SK-N-SH treated with all-trans-retinoic acid at 6 μM for 48 hours (cell line): ENCODE data around the gene CEP295NL.

ENCODE experiments used
- ATAC-seq: fragments of 200-7000 bp; cut with Tn5 transposase; 3 replicates; pipeline ENCODE4 v1.9.1; 2020; ENCODE audit warnings: mild to moderate bottlenecking, moderate library complexity
- ARNTL ChIP-seq: fragments of 450-650 bp; formaldehyde crosslinking; IDR thresholded peaks from 2 replicates; pipeline ENCODE4 v1.5.0; 2020; ENCODE audit warnings: low read depth, mild to moderate bottlenecking, moderate library complexity, borderline replicate concordance
- BACH2 ChIP-seq: fragments of 250-450 bp; sonication (Bioruptor Pico); IDR thresholded peaks from 2 replicates; pipeline ENCODE4 v1.9.0; 2021; ENCODE audit warnings: mild to moderate bottlenecking, borderline replicate concordance
- CSDC2 ChIP-seq: fragments of 250-450 bp; sonication (Bioruptor Pico); IDR thresholded peaks from 2 replicates; pipeline ENCODE4 v1.5.0; 2020; ENCODE audit warnings: mild to moderate bottlenecking, moderate library complexity
- ESRRG ChIP-seq: fragments of 250-450 bp; sonication (Bioruptor Pico); IDR thresholded peaks from 2 replicates; pipeline ENCODE4 v1.6.1; 2021; ENCODE audit warnings: mild to moderate bottlenecking
- GLIS3 ChIP-seq: fragments of 250-450 bp; sonication (Bioruptor Pico); IDR thresholded peaks from 2 replicates; pipeline ENCODE4 v1.5.0; 2020; ENCODE audit warnings: mild to moderate bottlenecking, moderate library complexity
- ISL1 ChIP-seq: fragments of 250-450 bp; sonication (Bioruptor Pico); IDR thresholded peaks from 2 replicates; pipeline ENCODE4 v2.1.2; 2022; ENCODE audit warnings: mild to moderate bottlenecking, moderate library complexity
- OSR1 ChIP-seq: fragments of 250-450 bp; sonication (Bioruptor Pico); IDR thresholded peaks from 2 replicates; pipeline ENCODE4 v1.8.0; 2022; ENCODE audit warnings: moderate library complexity, mild to moderate bottlenecking, inconsistent platforms
- RARB ChIP-seq: fragments of 250-450 bp; sonication (Bioruptor Pico); IDR thresholded peaks from 2 replicates; pipeline ENCODE4 v1.8.0; 2021; ENCODE audit warnings: mild to moderate bottlenecking, moderate library complexity
- SNAI2 ChIP-seq: fragments of 250-450 bp; sonication (Bioruptor Pico); IDR thresholded peaks from 2 replicates; pipeline ENCODE4 v1.5.0; 2020; ENCODE audit warnings: mild to moderate bottlenecking, moderate library complexity
- TCF4 ChIP-seq: fragments of 250-450 bp; sonication (Bioruptor Pico); IDR thresholded peaks from 2 replicates; pipeline ENCODE4 v1.8.0; 2021; ENCODE audit warnings: mild to moderate bottlenecking, moderate library complexity, borderline replicate concordance
- TOX ChIP-seq: fragments of 250-450 bp; sonication (Bioruptor Pico); IDR thresholded peaks from 2 replicates; pipeline ENCODE4 v1.8.0; 2021; ENCODE audit warnings: mild to moderate bottlenecking, moderate library complexity, borderline replicate concordance
- ZC3H10 ChIP-seq: fragments of 250-450 bp; sonication (Bioruptor Pico); IDR thresholded peaks from 2 replicates; pipeline ENCODE4 v1.5.1; 2021; ENCODE audit warnings: mild to moderate bottlenecking, moderate library complexity
- ZFP3 ChIP-seq: fragments of 250-450 bp; sonication (Bioruptor Pico); IDR thresholded peaks from 2 replicates; pipeline ENCODE4 v1.5.0; 2020; ENCODE audit warnings: mild to moderate bottlenecking, moderate library complexity
- ZNF565 ChIP-seq: fragments of 450-650 bp; formaldehyde crosslinking; conservative IDR thresholded peaks from 2 replicates; pipeline ENCODE4 v1.5.0; 2020; ENCODE audit warnings: low read depth, mild to moderate bottlenecking, moderate library complexity
- ZNF70 ChIP-seq: fragments of 450-650 bp; formaldehyde crosslinking; IDR thresholded peaks from 2 replicates; pipeline ENCODE4 v1.5.0; 2020; ENCODE audit warnings: mild to moderate bottlenecking, moderate library complexity
- TF ChIP-seq, protein P1 (sequence below): fragments of 250-450 bp; sonication (Bioruptor Pico); IDR thresholded peaks from 2 replicates; pipeline ENCODE4 v1.5.1; 2021; ENCODE audit warnings: mild to moderate bottlenecking, moderate library complexity
- TF ChIP-seq, protein P2 (sequence below): fragments of 250-450 bp; sonication (Bioruptor Pico); IDR thresholded peaks from 2 replicates; pipeline ENCODE4 v1.5.1; 2020; ENCODE audit warnings: low read depth, mild to moderate bottlenecking, moderate library complexity
- TF ChIP-seq, protein P3 (sequence below): fragments of 250-450 bp; sonication (Bioruptor Pico); IDR thresholded peaks from 2 replicates; pipeline ENCODE4 v1.8.0; 2021; ENCODE audit warnings: low read depth, mild to moderate bottlenecking, moderate library complexity, borderline replicate concordance
- TF ChIP-seq, protein P4 (sequence below): fragments of 250-450 bp; sonication (Bioruptor Pico); IDR thresholded peaks from 2 replicates; pipeline ENCODE4 v1.5.0; 2020; ENCODE audit warnings: mild to moderate bottlenecking, moderate library complexity
- TF ChIP-seq, protein P5 (sequence below): fragments of 250-450 bp; sonication (Bioruptor Pico); IDR thresholded peaks from 2 replicates; pipeline ENCODE4 v1.8.0; 2020; ENCODE audit warnings: mild to moderate bottlenecking, moderate library complexity, borderline replicate concordance

CEP295NL gene

DNA sequence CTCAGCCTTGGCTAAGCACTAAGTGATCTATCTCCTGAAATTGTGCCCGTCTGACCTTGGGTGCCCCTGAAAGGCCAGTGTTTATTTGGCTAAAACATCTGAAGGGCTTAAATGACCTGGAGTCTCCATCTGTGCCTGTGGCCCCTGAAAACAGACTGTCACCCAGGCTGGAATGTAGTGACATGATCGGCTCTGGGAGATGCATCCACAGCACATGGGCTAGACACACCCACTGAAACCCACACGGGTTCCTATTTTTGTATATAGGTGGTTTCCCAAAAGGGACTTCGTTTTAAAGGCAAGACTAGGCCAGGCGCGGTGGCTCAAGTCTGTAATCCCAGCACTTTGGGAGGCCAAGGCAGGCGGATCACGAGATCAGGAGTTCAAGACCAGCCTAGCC is 13.5 kb downstream of the CEP295NL start (continued):
- TF ChIP-seq, protein P1, sequence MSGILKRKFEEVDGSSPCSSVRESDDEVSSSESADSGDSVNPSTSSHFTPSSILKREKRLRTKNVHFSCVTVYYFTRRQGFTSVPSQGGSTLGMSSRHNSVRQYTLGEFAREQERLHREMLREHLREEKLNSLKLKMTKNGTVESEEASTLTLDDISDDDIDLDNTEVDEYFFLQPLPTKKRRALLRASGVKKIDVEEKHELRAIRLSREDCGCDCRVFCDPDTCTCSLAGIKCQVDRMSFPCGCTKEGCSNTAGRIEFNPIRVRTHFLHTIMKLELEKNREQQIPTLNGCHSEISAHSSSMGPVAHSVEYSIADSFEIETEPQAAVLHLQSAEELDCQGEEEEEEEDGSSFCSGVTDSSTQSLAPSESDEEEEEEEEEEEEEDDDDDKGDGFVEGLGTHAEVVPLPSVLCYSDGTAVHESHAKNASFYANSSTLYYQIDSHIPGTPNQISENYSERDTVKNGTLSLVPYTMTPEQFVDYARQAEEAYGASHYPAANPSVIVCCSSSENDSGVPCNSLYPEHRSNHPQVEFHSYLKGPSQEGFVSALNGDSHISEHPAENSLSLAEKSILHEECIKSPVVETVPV (CRISPR knock-in tag): no peak
- no peak for TF ChIP-seq TCF4 (CRISPR knock-in tag)
- no peak for TF ChIP-seq ZNF70 (CRISPR knock-in tag)

DNA sequence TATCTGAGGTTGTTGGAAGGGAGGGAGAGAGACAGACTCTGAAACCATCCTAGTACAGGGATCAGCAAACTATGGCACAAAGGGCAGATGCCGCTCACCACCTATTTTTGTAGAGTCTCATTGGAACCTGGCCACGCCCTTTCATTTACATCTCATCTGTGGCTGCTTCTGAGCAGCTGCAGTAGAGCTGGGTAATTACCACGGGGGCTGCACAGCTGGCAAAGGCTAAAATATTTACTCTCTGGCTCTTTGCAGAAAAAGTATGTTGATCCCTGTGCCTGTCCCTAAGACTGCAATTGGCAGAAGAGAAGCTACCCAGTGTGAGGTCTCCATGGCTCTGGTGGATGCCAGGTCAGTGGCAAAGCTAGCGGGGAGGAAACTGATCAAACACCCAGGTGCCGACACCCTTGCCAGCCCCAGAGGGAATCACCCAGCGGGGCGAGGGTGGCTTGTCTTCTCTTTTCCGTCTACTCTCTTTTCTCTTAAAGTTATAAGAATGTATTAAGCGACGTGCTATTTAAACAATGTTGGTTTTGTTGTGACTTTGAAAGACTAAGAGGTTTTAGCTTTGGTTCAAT is 14.0 kb downstream of the CEP295NL start:
- TF ChIP-seq ZC3H10 (no peak), SNAI2 (CRISPR knock-in tag) (no peak), ESRRG (CRISPR knock-in tag) (no peak), TCF4 (CRISPR knock-in tag) (no peak), ZFP3 (CRISPR knock-in tag) (no peak), TOX (CRISPR knock-in tag) (no peak), GLIS3 (CRISPR knock-in tag) (no peak), ZNF70 (CRISPR knock-in tag) (no peak), CSDC2 (CRISPR knock-in tag) (no peak)
- TF ChIP-seq, protein P2, sequence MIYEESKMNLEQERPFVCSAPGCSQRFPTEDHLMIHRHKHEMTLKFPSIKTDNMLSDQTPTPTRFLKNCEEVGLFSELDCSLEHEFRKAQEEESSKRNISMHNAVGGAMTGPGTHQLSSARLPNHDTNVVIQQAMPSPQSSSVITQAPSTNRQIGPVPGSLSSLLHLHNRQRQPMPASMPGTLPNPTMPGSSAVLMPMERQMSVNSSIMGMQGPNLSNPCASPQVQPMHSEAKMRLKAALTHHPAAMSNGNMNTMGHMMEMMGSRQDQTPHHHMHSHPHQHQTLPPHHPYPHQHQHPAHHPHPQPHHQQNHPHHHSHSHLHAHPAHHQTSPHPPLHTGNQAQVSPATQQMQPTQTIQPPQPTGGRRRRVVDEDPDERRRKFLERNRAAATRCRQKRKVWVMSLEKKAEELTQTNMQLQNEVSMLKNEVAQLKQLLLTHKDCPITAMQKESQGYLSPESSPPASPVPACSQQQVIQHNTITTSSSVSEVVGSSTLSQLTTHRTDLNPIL (CRISPR knock-in tag): no peak
- TF ChIP-seq, protein P3, sequence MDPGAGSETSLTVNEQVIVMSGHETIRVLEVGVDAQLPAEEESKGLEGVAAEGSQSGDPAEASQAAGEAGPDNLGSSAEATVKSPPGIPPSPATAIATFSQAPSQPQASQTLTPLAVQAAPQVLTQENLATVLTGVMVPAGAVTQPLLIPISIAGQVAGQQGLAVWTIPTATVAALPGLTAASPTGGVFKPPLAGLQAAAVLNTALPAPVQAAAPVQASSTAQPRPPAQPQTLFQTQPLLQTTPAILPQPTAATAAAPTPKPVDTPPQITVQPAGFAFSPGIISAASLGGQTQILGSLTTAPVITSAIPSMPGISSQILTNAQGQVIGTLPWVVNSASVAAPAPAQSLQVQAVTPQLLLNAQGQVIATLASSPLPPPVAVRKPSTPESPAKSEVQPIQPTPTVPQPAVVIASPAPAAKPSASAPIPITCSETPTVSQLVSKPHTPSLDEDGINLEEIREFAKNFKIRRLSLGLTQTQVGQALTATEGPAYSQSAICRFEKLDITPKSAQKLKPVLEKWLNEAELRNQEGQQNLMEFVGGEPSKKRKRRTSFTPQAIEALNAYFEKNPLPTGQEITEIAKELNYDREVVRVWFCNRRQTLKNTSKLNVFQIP (CRISPR knock-in tag): no peak
- TF ChIP-seq, protein P1 (CRISPR knock-in tag): no peak
- ATAC-seq: no peak

DNA sequence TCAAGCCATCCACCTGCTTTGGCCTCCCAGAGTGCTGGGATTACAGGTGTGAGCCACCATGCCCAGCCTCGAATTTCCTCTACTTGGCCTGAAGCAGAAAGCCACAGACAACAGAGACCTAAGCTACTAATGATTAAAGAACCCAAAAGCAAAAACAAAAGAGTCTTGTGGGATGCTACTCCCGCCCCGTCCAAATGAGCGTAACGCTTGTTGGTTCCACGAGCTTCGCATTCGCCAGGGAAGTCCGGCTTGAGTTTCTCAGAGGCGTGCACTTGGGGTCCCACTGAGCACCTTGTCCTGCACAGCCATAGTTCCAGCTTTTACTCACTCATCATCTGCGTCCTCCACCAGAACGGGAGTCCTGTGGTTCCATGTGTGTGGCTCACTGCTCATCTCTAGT is 16.0 kb downstream of the CEP295NL start:
- TF ChIP-seq CSDC2 (CRISPR knock-in tag) (no peak), ARNTL (CRISPR knock-in tag) (no peak), ZFP3 (CRISPR knock-in tag) (no peak), ZC3H10 (no peak), SNAI2 (CRISPR knock-in tag) (no peak), TOX (CRISPR knock-in tag) (no peak), ESRRG (CRISPR knock-in tag) (no peak), BACH2 (CRISPR knock-in tag) (no peak), ZNF70 (CRISPR knock-in tag) (no peak), OSR1 (CRISPR knock-in tag) (no peak), ISL1 (CRISPR knock-in tag) (no peak), TCF4 (CRISPR knock-in tag) (no peak), GLIS3 (CRISPR knock-in tag) (no peak), RARB (CRISPR knock-in tag) (no peak), ZNF565 (CRISPR knock-in tag) (no peak)
- TF ChIP-seq, protein P3 (CRISPR knock-in tag): no peak
- TF ChIP-seq, protein P2 (CRISPR knock-in tag): no peak
- TF ChIP-seq, protein P1 (CRISPR knock-in tag): no peak
- TF ChIP-seq, protein P4, sequence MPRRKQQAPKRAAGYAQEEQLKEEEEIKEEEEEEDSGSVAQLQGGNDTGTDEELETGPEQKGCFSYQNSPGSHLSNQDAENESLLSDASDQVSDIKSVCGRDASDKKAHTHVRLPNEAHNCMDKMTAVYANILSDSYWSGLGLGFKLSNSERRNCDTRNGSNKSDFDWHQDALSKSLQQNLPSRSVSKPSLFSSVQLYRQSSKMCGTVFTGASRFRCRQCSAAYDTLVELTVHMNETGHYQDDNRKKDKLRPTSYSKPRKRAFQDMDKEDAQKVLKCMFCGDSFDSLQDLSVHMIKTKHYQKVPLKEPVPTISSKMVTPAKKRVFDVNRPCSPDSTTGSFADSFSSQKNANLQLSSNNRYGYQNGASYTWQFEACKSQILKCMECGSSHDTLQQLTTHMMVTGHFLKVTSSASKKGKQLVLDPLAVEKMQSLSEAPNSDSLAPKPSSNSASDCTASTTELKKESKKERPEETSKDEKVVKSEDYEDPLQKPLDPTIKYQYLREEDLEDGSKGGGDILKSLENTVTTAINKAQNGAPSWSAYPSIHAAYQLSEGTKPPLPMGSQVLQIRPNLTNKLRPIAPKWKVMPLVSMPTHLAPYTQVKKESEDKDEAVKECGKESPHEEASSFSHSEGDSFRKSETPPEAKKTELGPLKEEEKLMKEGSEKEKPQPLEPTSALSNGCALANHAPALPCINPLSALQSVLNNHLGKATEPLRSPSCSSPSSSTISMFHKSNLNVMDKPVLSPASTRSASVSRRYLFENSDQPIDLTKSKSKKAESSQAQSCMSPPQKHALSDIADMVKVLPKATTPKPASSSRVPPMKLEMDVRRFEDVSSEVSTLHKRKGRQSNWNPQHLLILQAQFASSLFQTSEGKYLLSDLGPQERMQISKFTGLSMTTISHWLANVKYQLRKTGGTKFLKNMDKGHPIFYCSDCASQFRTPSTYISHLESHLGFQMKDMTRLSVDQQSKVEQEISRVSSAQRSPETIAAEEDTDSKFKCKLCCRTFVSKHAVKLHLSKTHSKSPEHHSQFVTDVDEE (CRISPR knock-in tag): no peak
- TF ChIP-seq, protein P5, sequence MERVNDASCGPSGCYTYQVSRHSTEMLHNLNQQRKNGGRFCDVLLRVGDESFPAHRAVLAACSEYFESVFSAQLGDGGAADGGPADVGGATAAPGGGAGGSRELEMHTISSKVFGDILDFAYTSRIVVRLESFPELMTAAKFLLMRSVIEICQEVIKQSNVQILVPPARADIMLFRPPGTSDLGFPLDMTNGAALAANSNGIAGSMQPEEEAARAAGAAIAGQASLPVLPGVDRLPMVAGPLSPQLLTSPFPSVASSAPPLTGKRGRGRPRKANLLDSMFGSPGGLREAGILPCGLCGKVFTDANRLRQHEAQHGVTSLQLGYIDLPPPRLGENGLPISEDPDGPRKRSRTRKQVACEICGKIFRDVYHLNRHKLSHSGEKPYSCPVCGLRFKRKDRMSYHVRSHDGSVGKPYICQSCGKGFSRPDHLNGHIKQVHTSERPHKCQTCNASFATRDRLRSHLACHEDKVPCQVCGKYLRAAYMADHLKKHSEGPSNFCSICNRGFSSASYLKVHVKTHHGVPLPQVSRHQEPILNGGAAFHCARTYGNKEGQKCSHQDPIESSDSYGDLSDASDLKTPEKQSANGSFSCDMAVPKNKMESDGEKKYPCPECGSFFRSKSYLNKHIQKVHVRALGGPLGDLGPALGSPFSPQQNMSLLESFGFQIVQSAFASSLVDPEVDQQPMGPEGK: no peak
- ATAC-seq: no peak
